NCI-H1436 treated with DMSO at 0.1 percent for 48 hours (cell line): ENCODE measurements around the gene ZNF366.

Source experiments
- DNase-seq: peaks from one replicate; lab custom pipeline; 2025; lab: John Stamatoyannopoulos, UW

Gene ZNF366

DNA sequence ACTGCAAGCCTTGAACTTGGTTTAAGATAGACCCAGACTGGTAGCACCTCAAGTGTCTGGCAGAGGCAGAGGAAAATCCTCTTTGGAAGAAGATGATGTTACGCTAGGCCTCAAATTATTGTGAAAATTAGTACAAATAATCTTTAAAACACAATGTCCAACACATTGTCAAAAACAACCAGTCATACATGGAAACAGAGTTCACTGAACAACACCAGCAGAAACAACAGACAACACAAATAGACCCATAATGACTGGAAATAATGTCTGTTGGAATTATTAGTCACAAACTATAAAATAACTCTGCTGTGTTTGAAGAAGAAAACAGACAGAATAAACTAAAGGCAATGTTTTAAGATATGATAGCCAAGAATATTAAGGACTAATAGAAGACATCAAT is 15.4 kb upstream of the ZNF366 start:
- no peak for DNase-seq

DNA sequence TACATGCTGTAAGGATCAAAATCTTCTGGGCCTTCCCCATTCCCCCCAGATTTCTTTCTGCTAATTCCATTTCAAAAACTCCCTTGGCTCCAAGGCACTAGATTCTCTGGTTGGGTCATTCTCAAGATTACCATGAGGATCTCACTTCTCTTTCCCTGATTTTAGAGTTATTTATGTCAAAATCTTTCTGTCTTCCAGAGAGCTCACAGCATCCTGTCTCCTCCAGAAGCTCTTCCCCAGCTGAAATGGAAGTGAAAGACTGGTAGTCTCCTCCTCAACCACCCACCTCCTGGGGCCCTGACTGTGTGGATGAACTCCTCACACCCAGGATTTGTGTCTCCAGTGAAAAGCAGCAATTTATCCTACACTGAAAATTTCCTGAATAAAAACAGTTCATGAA is 11.9 kb upstream of the ZNF366 start:
- no peak for DNase-seq

DNA sequence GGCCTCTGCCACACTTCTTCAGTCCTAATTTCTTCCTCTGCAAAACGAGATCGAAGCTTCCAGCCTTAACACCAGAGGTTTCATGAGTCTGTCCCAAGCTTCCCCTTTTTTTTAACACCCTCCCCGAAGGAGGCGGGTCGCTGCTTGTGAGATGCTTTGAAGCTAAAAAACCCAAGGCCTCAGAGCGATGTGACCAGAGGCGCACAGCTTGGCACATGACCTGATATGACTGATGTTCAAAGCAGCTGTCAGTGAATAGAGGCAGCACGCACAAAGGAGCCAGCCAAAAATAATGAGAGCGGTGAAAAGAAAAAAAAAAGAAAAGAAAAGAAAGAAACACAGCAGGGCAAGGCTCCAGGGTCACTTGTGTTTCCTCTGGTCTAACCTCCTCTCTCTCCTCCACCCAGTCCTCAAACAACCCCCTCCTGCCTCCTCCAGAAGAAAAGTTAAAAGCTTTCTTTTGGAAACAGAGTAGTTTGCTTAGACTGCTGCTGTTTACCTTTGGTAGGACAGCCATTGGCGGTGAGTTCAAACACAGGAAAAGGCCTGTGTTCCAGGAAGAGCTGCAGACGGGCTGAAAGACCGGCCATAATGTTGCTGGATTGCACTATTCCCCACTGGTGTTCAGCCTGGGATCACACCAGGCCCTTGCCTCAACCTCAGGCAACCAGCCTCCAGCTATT is 10.9 kb upstream of the ZNF366 start:
- no peak for DNase-seq

DNA sequence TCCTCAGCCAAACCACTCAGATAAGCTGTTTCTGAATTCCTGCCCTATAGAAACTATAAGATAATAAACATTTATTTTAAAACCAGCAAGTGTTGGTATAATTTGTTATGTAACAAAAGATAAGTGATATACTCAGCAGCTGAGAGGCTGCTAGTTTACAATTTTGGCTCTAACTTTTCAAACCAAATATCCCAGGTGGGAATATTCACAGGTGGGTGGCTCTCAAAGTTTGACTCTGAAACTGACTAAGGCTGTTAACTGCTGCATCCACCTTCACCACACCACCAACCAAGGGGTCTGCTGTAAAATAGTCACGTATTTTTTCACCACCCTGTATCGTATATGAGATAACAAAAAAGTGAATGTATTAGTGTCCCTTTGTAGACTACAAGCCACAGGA is 9.7 kb upstream of the ZNF366 start:
- DNase-seq = no peak

DNA sequence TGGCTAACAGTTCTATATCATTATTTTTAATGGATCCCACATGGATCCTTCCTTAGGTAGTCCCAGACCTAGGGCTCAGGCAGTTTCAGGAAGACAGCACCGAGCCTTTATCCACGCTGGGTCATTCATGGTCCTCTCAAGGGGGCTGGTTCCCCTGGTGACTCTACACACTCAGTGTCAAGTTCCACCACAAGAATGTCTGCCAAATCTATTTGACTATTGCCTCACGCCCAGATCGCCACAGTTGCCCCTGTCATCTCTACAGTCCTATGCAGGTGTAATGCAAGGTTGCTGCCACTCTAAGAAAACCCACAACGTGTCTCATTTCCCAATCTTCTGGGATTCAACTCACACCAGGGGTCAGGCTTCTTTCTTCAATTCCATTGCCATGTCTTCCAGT is 8.0 kb upstream of the ZNF366 start:
- no peak for DNase-seq

DNA sequence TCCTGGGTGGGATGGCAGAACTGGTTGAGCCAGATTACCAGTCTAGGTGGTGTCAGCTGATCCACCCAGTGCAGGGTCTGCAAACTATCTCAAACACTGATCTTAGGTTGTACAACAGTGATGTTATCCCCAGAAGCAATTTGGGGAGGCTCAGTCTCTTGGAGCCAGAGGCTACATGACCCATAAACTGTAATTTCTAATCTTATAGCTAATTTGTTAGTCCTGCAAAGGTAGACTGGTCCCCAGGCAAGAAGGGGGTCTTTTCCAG is 5.3 kb upstream of the ZNF366 start:
- no peak for DNase-seq

DNA sequence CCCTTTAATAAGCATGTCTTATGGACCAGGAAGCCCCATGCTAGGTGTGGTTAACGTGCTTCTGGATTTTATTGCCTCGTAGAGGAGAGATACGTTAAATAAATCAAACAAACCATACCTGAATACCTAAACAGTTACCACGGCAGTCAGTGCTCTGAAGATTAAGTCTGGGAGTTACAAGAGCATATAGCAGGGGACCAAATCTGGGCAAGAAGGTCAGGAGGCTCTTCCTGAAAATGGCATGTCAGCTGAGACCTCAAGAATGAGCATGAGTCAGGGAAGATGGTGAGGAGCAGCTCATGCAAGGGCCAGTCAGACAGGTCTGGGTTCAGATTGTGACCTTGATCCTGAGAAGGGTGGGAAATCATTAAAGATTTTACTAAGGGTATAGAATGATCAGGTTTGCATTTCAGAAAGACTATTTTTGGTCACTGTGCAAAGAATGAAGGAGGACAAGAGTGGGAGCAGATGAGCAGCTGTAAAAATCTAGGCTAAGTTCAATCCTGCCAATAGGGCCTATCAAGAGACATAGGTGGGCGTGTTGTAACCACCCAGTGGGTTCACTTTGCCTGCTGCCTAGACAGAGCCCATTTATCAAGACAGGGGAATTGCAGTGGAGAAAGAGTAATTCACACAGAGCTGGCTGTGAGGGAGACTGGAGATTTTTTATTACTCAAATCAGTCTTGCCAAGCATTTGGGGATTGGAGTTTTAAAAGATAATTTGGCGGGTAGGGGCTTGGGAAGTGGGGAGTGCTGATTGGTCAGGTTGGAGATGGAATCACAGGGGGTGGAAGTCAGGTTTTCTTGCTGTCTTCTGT is 4.8 kb upstream of the ZNF366 start:
- DNase-seq = no peak

DNA sequence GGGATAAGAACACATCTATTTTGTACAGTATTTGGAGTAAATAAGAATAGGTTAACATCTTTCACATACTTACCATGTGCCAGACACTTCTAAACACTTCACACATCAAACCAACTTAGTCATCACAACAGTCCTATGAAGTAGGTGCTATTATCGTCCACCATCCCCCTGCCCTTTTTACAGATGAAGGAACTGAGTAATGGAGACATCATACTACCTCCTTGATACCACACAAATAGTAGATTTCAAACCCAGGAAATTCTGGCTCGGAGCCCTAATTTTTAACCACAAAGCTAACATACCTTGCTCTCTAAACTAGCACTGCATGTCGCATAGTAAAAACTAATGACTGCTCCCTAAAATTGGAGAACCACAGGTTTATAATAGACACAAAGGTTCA is 4.2 kb upstream of the ZNF366 start:
- DNase-seq = no peak

DNA sequence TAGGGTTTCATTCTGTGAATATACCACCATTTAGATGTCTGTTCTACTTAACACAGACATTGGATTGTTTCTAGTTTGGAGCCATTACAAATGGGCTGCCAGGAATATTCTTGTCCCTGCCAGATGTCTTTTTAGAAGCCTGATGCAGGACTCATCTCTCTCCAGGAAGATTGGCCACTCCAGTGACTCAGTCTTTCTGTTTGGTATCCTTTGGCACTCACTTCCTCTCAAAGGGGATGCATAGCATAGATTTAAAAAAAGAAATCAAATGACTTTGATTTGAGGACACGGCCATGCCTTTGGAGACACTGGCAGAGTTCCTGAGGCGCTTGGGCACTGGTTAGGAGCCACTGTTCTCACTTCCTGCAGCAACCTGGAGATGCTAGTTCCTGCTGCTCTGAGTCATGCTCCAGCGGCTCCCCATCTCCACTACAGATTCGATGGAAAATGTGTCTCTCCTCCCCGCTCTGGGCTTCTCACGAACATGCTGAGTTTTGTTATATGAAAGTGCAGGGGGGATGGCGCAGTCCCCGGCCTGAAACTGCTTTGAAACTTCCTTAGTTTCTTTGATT is 3.5 kb upstream of the ZNF366 start:
- DNase-seq = no peak

DNA sequence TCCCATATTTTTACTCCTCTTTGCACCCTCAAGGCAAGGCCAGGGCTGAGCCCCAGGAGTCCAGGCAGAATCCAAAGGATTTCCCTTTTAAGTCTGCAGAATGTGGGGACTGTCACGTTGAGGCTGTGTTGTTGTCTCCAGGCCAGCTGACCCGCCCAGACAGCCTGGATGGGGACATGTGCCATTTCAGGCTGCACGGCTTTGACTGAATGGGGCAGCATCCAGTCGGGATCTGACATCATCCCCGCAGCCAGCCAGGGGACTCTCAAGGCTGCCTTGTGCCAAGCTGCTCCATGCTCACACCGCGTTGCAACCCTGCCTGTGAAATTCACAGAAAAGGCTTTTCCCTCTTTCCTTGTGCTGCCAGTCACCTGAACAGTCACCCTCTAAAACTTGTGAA is 2.2 kb upstream of the ZNF366 start:
- no peak for DNase-seq

DNA sequence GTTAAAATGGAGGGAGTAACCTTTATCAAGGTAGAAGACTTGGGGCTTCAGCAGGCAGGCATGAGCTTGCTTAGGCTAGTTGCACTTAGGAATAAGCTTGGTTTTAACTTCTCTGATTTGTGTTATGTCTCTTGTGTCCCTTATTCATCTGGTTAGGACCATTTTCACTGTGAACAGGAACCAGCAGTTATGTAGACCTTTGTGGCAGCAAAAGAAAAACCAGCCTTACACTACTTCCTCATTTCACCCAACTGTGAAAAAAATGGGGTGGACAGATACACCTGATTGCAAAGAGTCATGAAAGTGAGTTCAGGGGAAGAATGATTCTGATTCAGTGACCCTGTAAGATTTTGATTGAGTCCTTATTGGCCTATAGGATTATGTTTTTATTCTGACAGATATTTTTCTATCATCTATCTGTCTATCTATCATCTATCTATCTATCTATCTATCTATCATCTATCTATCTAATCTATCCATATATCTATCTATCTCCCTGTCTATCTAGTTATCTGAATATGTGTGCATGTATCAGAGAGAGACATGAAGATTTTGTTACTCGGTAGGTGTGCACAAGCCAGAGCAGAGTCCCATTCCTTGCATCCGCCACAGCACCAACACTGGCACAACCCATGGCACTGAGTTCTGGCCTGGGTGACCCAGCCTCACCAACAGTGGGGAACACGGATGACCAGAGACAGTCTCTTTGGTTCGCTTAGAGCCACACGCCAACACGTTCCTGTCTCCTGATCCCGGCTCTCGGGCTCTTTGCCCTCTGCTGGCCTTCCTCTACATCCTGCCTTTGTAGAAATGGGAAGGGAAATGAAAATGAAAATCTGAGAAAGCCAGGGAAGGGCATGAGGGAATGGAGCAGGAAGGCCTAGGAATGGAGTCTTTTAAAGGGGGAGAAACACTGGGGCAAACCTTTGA is 1.3 kb upstream of the ZNF366 start:
- DNase-seq = no peak

DNA sequence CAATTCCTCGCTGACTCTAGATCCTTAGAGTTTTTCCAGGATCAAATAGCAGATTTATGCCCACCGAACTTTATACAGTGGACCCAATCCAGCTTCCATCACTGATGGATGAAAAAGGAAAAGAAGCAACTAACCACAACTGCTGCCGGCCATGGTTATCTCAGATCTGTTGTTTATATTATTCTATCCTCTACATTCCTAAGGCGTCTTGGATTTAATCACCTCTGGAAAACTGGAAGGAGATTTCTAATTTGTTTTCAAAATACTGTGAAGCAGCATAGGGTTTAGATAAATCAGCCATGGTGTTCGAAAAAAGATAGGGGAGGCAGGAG is 663 bp upstream of the ZNF366 start:
- DNase-seq = no peak

DNA sequence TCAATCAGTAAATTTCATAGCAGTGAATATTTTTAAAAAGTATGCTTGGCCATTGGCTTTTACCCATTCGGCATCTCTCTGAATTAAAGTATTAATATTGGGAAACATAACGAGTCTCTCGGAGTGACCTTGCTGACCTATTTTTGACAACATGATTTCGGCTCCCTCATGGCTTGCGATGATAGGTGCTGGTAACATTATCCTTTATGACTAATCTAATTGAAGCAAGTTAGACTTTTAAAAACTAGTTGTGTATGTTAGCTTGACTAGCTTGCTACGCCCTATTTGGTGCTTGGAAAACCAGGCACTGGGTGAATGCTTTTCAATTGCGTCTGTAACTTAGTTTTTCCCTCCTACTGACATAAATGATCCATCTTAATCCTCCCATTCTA is 1.1 kb downstream of the ZNF366 start:
- DNase-seq = no peak

DNA sequence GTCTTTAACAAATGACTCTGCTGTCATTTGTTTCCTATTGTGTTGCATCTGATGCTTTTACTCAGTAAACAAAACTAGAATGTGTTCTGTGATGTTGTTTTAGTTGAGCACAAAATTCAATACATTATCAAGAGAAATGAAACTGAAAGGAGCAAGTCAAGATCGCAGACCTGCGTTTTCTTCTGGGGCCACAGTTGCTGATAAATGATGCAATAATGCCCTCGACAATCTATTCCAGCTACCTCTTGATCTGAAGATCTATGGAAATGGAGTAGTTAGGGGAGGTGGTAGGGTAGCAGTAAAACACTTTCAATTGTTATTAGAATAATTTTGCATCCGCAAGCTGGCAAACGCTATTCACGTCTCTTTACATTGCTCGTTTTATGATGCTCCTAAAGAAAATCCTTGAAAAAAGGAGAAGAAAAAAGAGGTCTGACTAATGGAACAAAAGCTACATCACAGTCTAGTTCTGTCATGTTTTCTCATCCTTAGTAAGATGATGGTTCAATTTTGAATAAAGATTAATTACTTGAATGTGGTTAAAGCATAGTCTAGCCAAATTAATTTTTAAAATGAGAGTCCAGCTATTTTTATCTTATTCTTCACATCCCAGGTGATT is 1.6 kb downstream of the ZNF366 start:
- no peak for DNase-seq

DNA sequence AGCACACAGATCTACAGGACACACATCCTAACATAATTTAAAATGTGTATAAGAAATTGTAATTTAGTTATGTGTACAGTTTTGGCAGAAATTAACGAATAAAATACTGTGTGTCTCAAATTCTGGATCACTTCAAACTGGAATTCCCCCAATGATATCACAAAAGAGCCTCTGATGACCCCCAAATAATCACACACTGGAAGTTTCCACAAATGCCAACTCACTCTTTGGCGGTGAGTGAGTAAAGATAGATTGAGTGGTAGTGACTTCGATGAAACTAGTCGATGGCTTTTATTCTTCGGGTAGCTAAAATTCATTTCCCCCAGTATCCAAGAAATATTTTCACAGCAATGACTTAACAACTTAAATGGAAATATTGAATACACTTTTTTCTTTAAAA is 2.2 kb downstream of the ZNF366 start:
- DNase-seq = no peak

DNA sequence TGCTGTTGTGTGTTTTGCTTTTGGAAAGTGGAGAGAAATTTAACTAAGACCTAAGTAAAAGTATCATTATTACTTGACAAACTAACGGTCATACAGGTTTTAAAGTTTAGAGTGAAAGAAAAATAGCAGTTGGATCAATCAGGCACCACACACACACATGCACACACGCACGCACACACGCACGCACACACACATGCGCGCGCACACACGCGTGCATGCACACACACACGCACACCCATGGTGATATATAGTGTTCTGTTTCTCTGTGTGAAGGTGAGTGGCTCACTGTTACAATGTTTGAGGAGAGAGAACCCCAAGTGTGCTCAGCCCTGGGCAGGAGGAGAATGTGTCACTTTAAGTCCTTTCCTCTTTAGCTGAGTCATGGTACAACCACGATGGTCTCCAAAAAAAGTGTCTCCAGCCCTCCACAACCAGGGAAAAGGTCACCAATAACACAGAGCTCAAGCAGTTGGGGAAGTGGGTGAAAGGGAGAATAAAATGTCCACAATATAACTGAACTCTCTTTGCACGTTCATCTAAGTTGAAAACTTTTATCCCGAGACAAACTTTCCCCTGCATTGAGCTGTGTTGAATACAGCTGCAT is 3.2 kb downstream of the ZNF366 start:
- no peak for DNase-seq

DNA sequence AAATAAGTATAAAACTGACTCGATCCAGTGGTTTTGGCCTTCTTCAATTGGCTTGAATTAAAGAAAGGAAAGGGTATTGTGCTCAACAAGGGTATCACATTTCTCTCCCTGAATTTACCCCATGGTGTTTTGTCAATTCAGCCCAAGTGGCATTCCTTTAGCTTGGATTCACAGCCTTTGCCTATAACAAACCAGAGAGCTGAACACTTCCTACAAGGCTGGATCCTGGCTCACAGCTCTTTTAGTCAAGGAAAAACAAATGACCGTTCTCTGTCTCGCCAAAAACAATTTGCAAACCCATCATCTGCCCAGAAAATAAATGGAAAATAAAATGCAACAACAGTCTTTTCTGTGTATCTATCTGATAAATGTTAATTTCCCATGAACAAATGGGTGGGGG is 5.7 kb downstream of the ZNF366 start:
- DNase-seq = no peak

DNA sequence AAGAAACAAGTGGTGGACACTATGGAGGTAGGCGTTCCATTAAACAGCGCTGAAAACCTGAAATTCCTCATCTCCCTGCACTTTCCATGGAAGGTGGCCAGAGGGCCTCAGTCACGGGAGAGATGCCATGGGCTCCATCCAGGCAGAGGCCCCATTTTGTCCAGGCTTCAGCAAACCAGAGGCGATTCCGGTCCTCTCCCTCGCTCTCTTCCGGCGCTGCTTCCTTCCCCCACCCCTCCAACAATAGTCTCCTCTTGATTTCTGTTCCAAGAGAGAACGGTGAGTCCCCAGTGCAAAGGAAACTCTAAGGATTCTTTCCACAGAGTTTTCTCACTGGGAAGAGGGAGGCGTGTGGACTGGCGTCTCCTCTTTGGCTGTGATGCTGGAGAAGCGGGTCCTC is 7.5 kb downstream of the ZNF366 start:
- no peak for DNase-seq

DNA sequence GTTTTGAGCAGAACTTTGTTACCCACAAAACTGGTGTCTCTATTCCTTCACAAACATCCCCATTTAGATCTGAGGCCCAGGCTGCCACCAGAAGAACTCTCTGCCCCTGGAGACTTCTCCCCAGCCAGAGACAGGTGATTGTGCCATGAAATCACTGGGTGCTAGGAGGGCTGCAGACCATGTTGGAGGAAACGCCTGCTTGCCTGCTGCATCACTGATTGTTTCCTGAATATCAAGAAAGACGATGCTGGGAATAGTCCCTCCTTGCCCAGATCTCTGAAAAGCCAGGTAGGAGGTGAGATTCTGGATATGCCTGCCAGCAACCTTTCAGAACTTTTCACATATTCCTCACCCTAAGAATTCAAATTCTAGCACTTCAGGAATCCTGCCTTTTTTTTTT is 8.1 kb downstream of the ZNF366 start:
- DNase-seq = no peak

DNA sequence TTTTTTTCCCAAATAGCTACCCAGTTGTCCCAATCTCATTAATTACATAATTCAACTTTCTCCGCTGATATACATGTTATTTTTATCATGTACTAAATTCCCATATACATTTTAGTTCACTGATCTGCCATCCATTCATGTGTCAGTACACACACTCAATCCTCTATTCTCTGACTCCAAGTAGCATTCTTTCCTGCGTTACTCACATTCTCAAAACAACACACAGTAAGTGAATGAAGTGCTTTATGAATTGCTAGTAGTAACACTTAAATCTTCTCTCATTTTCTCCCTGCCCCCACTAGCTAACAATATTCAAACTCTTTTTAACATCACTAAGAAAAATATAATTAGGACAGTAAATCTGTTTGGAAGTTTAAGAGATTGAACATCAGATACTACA is 8.9 kb downstream of the ZNF366 start:
- DNase-seq = no peak

DNA sequence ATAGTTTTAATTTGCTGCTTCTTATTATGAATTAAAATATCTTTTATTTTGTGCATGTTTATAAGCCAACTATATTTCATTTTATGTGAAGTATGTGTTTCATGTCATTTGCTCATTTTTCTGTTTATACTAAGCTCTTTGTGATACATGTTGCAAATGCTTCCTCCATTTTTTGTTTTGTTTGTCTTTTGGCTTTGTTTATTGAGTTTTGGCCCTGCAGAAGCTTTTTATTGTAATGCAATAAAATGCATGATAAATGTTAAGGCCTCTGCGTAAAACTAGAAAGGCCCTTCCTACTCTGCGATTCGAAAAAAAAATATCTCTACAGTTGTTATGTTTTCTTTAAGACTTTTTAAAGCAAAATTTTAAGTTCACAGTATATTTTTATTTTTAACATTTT is 9.4 kb downstream of the ZNF366 start:
- DNase-seq = no peak

DNA sequence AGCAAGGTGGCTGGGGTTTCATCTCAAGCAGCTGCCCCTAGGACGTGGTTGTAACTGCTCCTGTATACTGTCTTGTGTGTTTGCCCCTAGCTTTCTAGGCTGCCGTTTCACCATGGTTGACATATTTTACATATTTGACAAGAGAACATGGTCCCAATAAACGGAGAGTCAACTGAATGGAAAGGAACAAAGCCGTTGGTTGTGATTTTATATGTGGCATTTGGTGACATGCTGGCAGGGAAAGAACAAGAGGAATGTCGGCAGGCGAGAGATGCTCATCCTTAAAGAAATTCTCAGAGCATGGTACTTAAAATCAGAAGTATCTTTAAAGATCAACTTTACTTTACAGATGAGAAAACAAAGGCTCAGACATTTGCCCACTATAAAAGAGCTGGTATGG is 11.8 kb downstream of the ZNF366 start:
- no peak for DNase-seq
